Transverse colon (tissue), 3 donors: Measurements from ENCODE around the gene NRP1.

Experiments
- EP300 ChIP-seq: sonication (generic); formaldehyde crosslinking; IDR thresholded peaks from one replicate; pipeline ENCODE4 v1.6.1; 2017; ENCODE audit warnings: antibody characterized with exemption, low read depth
- TF ChIP-seq, protein P1 (sequence below), 5 experiments: fragments of 200-600 bp in 3 of 5; fragments of 450-650 bp in 2 of 5; sonication (generic) in 3 of 5; IDR thresholded peaks; 1 replicate in 2 of 5; 2 replicates in 3 of 5; pipeline ENCODE4 v1.5.1; 2016 to 2017; ENCODE audit warnings: antibody characterized with exemption in 5 of 5, inconsistent platforms in 3 of 5, mild to moderate bottlenecking in 2 of 5, moderate library complexity in 1 of 5

- TF ChIP-seq, protein P1, sequence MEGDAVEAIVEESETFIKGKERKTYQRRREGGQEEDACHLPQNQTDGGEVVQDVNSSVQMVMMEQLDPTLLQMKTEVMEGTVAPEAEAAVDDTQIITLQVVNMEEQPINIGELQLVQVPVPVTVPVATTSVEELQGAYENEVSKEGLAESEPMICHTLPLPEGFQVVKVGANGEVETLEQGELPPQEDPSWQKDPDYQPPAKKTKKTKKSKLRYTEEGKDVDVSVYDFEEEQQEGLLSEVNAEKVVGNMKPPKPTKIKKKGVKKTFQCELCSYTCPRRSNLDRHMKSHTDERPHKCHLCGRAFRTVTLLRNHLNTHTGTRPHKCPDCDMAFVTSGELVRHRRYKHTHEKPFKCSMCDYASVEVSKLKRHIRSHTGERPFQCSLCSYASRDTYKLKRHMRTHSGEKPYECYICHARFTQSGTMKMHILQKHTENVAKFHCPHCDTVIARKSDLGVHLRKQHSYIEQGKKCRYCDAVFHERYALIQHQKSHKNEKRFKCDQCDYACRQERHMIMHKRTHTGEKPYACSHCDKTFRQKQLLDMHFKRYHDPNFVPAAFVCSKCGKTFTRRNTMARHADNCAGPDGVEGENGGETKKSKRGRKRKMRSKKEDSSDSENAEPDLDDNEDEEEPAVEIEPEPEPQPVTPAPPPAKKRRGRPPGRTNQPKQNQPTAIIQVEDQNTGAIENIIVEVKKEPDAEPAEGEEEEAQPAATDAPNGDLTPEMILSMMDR (IDR thresholded peaks at IDR 0.05), result no peak
- TF ChIP-seq EP300, result no peak
Observed at GRCh38 chr10:33160151-33160550, 174.3 kb downstream of the NRP1 start.
